ENCODE measurements around the gene NTHL1.

DNA sequence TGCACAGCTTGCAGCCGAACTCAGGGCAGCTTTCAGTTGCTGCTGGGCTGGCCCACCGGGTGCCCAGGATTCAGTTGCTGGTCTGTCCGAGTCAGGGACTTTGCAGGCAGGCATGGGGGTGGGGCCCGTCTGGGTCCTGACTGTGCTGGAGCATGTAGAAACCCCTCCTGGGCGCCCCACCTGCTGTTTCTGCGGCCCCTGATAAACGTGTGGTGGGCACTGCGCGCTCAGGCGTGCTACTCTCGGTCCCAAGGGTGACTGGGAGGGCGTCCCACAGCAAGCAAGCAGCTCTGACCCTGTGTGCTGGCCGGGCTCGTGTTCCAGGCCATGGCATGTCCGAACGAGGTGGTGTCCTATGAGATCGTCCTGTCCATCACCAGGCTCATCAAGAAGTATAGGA lies 12.7 kb upstream of the NTHL1 start:
- TF ChIP-seq POLR2AphosphoS5 (IDR thresholded peaks at IDR 0.05; ENCODE audit: low read depth, low read length): no peak
- TF ChIP-seq, protein P1, sequence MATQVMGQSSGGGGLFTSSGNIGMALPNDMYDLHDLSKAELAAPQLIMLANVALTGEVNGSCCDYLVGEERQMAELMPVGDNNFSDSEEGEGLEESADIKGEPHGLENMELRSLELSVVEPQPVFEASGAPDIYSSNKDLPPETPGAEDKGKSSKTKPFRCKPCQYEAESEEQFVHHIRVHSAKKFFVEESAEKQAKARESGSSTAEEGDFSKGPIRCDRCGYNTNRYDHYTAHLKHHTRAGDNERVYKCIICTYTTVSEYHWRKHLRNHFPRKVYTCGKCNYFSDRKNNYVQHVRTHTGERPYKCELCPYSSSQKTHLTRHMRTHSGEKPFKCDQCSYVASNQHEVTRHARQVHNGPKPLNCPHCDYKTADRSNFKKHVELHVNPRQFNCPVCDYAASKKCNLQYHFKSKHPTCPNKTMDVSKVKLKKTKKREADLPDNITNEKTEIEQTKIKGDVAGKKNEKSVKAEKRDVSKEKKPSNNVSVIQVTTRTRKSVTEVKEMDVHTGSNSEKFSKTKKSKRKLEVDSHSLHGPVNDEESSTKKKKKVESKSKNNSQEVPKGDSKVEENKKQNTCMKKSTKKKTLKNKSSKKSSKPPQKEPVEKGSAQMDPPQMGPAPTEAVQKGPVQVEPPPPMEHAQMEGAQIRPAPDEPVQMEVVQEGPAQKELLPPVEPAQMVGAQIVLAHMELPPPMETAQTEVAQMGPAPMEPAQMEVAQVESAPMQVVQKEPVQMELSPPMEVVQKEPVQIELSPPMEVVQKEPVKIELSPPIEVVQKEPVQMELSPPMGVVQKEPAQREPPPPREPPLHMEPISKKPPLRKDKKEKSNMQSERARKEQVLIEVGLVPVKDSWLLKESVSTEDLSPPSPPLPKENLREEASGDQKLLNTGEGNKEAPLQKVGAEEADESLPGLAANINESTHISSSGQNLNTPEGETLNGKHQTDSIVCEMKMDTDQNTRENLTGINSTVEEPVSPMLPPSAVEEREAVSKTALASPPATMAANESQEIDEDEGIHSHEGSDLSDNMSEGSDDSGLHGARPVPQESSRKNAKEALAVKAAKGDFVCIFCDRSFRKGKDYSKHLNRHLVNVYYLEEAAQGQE (IDR thresholded peaks at IDR 0.05; ENCODE audit: insufficient read depth in 1 of 2, low read depth in 2 of 2, low read length in 2 of 2): no peak
- TF ChIP-seq SIN3A (IDR thresholded peaks at IDR 0.05; ENCODE audit: borderline replicate concordance, insufficient read depth, low read length): no peak
- no peak for TF ChIP-seq TAF1 (IDR thresholded peaks at IDR 0.05; ENCODE audit: borderline replicate concordance, insufficient read depth, low read length)
